Airway epithelial cell (primary cell): ENCODE results near the gene C11orf86. TPM values are rescaled to one million over a fixed set of nuclear protein-coding genes. Genes with fewer than 3 reads are reported as not detected.

Experiments
- total RNA-seq: library from RNA; depleted of rRNA; stranded (reverse); fragments of >200 nt; gene quantifications from 2 replicates; pipeline ENCODE4 v1.2.3, GENCODE V29; 2015

C11orf86 gene, protein sequence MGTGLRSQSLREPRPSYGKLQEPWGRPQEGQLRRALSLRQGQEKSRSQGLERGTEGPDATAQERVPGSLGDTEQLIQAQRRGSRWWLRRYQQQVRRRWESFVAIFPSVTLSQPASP
- not detected in 2 replicates for total RNA-seq

DNA sequence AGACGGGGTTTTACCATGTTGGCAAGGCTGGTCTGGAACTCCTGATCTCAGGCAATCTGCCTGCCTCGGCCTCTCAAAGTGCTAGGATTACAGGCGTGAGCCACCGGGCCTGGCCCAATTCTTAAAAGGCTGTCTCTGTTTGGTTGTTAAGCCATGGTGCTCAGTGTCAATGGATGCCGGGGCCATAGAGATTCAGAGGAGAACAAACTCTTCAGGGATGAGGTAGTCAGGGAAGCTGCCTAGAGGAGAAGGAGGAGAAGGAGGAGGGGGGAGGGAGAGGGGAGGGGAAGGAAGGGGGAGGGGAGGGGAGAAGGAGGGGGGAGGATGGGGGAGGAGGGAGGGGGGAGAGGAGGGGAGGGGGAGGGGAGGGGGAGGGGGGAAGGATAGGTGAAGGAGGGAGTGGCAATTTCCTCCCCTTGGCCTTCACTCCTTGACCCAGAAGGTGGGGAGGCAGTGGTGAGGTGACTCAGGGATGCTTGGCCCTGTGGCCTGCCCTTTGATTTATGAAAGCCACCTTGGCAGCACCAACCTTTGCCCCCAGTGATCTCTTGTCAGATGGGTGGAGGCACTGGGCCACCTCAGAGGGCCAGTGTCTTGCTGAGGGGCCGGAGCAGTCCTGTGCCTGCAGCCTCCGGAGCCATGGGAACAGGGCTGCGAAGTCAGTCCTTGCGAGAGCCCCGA is at the start of gene C11orf86:
Gene C11orf86 (plus strand): TSS at position 581 of the 681 bp plus-strand sequence. CDS start 59 bp downstream, at position 640.

GRCh38 chr11:66958232-66958955 is 16.7 kb upstream of the C11orf86 start, which contains the start of gene PC:
PC (minus strand) TSS chr11:66958383; CDS start chr11:66872159, 86,224 bp downstream.

DNA sequence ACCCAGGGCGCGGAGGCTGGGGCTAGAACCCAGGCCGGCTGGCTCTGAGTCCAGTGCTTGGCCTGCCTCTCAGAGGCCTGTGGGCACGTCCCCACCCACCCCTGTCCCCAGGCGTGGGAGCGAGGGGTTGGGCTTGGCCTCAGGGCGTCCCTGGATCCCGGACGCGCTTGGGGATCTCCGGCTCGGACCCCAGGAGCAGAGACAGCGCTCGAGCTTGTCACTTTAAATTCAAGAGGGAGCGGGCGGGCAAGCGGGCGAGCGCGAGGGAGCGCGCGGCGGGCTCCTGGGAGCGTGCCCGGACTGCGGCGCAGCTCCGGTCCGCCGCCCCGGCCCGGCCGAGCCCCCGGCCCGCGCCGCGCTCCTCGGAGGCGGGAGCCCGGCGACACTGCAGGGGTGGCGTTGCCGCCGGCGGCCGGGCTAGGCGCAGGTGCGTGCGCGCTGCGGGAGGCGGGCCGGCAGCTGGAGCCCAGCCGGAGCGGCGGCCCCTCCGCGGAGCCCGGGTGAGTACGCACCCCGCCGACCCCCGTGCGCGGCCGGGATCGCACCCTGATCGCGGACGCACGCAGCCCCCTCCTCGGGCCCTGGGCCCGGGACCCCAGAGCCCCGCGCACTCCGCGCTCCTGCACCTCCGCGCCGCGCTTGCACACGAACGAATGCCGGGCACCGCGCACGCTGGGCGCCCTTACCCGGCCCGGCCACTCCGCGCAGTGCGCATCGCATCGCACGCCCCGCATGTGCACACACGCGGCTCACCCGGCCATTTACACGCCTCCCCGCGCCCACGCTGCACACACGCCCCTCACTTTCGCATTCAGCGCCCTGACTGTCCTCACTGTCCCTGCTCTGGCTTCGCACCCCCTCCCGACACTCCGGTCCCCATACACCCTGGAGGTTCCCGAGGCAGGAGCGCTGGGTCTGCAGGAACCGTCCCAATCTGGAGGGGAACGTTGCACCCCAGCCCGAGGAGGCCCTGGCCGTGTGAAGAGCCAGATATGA is 48.2 kb downstream of the C11orf86 start, which contains the start of gene SYT12:
Gene SYT12 (plus strand): TSS at position 174 of the 996 bp plus-strand sequence. CDS start 7,011 bp downstream, outside the sequence.

Other genes with a start within 250 kb of the C11orf86 start
- gene SPTBN2, start 246.1 kb upstream of the C11orf86 start, total RNA-seq, result 67.0 and 131 TPM in 2 replicates
- gene RCE1, start 131.9 kb upstream of the C11orf86 start, total RNA-seq, result 27.7 TPM in 2 replicates
- gene LRFN4, start 118.2 kb upstream of the C11orf86 start, total RNA-seq, result 36.5 and 38.4 TPM in 2 replicates
- 44.9 and 60.5 TPM in 2 replicates for gene PC, start 16.9 kb upstream of the C11orf86 start, total RNA-seq
- gene SYT12, start 47.8 kb downstream of the C11orf86 start, total RNA-seq, result 9.0 and 13.1 TPM in 2 replicates
- gene RHOD, start 81.5 kb downstream of the C11orf86 start, total RNA-seq, result 358 and 363 TPM in 2 replicates
- gene KDM2A, start 144.0 kb downstream of the C11orf86 start, total RNA-seq, result 28.5 and 44.2 TPM in 2 replicates